GM19467 (cell line): ENCODE data around the gene M1AP.

Source experiments
- ATAC-seq: cut with Tn5 transposase; IDR thresholded peaks from one replicate; pipeline ENCODE4 v1.9.1; 2021; ENCODE audit warnings: mild to moderate bottlenecking, moderate library complexity; ENCODE audit not compliant: unreplicated experiment

Gene M1AP

DNA sequence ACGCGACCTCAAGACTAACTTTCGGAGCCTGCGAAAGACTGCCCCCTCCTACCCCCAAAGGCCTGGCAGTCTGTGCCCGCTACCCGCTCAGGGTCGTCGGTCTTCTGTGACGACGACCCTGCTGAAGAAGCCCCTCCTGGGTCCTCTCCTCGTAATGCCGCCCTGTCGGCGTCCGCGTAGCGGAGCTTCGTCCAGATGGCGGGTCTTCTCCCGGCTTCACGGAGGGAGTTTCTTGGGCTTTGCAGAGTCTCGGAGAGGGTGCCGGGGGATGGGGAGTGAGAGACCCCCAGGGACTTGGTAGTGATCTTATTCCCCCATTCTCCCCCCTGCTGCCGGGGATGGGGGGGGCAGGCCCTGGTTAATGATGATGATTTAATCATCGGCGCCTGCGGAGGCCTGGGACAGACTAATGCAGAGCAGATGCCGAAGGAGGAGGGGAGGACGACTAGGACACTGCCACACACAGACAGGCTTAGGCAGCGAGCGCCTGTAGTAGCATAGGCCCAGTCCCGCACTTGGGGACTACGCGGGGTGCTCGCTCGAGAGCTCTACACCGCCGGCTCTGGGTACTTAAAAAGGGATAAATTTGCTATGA, 140.1 kb downstream of the M1AP start:
- ATAC-seq, result peak; percentile 3
